Right ventricle myocardium superior (tissue), 1 donor: ENCODE measurements around the gene NXPE2. TPM values are rescaled to one million over a fixed set of nuclear protein-coding genes. Genes with fewer than 3 reads are reported as not detected.
"Not testable (repeated sequence)": the region's sequence is repeated elsewhere in the genome, so short reads cannot be mapped to it uniquely, and the experiment has no call there.

Experiments
- ATAC-seq: fragments of 200-7000 bp; cut with Tn5 transposase; one replicate; pipeline ENCODE4 v1.9.1; 2020; ENCODE audit warnings: mild to moderate bottlenecking; ENCODE audit not compliant: poor library complexity
- DNase-seq: peaks from one replicate; pipeline ENCODE4 v3.0.0-alpha.2; 2020
- intact Hi-C: fragments of 100-400 bp; cut with DNase I; formaldehyde crosslinking; loops from one replicate; pipeline ENCODE4 v1.11.2; 2022
- long read RNA-seq: library from polyadenylated mRNA; unstranded; transcript quantifications from one replicate; pipeline ENCODE4 v2.0.0, GENCODE V29; 2021
- total RNA-seq: library from RNA; stranded (reverse); fragmentation: NEBNext Ultra II Directional; extraction: Animal tissue kit (Norgen Biotek cat#: 25700); gene quantifications from one replicate; pipeline ENCODE4 v1.2.1, GENCODE V29; 2021
- donor health status: DM: no; HTN: yes; CAD: no; lungs with severe emphysema.

Gene NXPE2
- total RNA-seq: not detected
- long read RNA-seq: 0 reads

DNA sequence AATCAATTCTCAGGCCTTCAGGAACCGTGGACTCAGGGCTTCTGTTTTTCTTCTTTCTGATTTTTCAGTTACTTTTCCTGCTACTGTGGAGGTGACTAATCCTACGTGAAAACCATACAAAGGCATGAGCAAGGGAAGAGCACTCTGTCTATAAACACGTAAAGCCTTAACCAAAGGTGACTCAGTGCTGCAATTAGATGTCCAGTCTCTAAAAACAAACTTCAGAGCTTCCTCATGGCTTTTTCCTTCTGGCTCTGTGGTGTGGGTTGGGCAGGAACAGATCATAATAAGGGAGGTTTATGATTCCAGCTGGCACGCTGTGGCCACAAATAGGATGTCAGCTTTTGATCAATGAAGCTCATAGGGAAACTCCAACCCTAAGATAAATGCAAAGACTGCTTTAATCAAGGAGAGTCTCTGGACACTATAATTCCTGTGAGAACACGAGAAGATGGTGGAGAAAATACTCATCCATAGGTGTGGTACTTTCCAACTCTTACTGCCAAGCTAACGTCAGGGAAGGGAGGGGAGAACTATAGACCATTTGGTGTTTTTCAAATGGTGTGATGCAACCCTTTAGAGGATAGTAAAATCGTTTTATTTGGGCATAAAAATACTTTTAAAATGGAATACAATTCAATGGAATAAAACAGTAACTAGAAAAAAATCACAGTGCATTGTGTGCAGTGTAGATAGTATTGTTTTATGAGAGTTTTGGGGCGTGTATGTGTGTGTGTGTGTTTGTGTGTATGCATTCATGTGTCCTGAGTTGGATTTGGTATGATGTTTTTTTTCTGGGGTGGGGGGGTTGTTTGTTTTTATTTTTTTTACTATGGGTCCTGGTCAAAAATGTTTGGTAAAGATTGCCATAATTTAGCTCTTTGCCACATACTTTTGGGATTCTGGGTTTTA, at the start of gene NXPE2:
Gene NXPE2, plus strand, starts transcription at position 403 of the 912 bp plus-strand sequence. Its CDS starts 49 bp downstream, at position 452.
- intact Hi-C loops: no loop called here
- DNase-seq: no peak
- ATAC-seq: peak; percentile 59

DNA sequence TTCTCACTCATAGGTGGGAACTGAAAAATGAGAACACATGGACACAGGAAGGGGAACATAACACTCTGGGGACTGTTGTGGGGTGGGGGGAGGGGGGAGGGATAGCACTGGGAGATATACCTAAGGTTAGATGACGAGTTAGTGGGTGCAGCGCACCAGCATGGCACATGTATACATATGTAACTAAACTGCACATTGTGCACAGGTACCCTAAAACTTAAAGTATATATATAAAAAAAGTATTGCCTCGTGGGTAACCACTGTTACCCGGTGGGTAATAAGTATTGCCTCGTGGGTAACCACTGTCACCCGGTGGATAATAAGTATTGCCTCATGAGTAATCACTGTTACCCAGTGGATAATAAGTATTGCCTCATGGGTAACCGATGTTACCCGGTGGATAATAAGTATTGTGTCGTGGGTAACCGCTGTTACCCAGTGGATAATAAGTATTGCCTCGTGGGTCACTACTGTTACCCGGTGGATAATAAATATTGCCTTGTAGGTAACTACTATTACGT, 46.8 kb upstream of the NXPE2 start:
- DNase-seq, intact Hi-C loops, ATAC-seq: not testable (repeated sequence)

DNA sequence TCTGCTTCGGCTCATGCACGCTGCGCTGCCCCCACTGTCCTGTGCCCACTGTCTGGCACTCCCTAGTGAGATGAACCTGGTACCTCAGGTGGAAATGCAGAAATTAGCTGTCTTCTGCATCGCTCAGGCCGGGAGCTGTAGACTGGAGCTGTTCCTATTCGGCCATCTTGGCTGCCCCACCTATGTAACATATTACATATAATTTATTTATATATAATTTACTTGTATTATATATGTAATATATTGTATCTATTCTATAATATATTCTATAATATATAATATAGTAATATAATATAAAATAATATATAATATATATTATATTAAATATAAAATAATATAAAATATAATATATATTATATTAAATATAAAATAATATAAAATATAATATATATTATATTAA, 38.9 kb upstream of the NXPE2 start:
- DNase-seq, ATAC-seq, intact Hi-C loops: not testable (repeated sequence)

DNA sequence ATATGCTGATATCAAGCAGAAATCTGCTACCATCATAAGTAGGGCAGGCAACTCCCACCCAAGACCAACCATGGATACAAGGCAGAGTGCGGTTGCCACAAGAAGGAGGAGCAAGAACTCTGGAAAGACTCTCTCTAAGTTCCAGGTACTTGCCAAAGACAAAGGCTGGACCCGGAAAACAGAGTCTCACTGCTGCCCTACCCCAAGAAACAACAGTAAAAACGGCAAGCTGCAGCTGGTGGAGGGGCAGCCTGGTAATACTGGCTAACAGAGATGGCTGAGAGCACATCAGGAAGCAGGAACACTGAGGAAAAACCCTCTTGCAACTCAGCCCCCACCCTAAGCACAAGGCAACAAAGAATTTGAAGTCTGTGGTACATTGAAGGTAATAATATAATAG, 27.7 kb upstream of the NXPE2 start:
- intact Hi-C loops: no loop called here
- no peak for ATAC-seq
- no peak for DNase-seq

DNA sequence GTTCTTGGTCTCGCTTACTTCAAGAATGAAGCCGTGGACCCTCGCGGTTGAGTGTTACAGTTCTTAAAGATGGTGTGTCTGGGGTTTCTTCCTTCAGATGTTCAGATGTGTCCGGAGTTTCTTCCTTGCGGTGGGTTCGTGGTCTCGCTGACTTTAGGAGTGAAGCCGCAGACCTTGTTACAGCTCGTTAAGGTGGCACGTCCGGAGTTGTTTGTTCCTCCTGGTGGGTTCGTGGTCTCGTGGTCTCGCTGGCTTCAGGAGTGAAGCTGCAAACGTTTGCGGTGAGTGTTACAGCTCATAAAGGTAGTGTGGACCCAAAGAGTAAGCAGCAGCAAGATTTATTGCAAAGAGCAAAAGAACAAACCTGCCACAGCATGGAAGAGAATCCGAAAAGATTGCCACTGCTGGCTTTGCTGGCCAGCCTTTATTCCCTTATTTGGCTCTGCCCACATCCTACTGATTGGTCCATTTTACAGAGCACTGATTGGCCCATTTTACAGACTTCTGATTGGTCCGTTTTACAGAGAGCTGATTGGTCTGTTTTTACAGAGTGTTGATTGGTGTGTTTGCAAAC, 27.1 kb upstream of the NXPE2 start:
- intact Hi-C loops: no loop called here
- ATAC-seq (no peak), DNase-seq (no peak)

DNA sequence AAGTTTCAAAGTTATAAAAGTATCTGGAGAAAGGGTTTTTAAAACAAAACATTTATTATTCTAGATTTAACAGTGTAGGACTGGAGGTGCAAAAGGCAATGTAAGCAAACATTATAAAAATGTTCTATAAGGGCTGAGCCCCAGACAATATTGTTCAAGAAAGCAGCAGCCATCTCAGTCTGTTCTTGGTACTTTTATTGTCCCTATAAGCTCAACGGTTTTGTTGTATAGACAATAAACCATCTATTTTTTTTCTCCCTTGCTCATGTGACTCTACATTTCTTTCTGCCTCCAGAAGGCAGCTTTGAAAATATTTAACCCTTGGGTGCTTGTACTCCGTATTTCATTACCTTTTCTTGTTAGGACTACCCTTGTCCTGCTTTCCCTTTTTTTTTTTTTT, 25.2 kb upstream of the NXPE2 start:
- DNase-seq (no peak), ATAC-seq (no peak)
- intact Hi-C loops: no loop called here

DNA sequence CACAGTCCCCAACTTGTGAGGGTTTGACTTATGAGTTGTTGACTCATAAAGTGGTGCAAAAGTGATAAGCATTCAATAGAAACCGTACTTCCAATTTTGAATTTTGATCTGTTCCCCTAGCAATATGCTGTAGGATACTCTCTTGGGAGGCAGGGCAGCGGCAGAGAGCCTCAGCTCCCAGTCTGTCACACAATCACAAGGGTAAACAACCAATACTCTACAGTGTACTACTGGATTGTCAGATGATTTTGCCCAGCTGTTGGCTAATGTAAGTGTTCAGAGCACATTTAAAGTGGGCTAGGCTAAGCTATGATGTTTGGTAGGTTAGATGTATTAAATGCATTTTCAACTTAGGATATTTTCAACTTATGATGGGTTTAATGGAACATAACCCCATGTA, 13.7 kb upstream of the NXPE2 start:
- intact Hi-C loops: no loop called here
- ATAC-seq (no peak), DNase-seq (no peak)

DNA sequence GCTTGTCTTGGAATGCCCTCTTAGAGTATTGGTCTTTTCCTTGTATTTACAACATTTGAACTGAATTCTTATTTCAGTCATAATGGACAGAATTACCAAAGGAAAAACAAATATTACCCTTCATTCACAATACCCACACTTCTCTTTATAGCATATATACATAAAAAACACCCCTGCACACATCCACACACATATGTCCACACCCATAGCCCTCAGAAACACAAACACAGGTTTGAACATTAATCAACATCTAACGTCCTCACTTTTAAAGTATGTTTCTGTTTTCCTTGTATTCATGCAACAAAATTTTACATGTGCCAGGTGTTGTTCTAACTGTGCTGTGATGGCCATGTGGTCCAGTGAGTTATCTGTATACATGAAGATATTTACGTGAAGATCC, 11.6 kb upstream of the NXPE2 start:
- intact Hi-C loops: no loop called here
- DNase-seq (no peak), ATAC-seq (no peak)

DNA sequence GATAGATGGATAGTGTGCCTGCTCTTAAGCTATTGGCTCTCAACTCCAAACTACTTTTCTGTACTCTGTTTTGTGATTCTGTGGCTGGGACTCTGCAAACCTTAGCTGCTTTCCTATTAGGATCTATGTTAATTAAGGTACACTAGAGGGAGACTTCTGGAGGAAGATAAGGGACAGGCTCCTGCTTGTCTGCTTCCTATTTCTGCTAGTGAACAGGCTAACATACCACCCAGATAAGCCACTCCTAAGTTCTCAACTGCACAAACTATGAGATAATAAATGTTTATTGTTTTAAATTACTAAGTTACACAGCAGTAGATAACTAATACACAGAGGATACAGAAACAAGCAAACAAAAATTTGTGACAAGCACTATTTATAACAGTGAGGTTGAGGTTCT, 10.2 kb upstream of the NXPE2 start:
- no peak for ATAC-seq
- no peak for DNase-seq
- intact Hi-C loops: no loop called here

DNA sequence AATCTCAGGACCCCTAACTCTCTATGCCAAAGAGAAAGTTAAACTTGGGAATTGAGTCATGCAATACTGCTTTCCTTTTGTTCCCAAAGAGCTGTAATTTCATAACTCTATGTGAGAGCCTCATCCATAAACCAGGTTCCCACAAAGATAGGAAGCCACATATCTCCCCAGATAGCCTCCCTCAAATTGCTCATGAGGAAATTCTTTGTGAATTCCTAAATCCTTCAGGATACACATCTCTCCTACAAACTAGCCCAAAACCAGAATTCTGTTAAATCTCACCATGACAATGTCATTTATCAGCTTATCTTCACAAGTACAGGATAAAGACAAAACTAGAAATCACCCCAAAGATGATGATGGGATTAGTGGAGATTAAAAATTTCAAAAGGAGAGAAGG, 4.7 kb upstream of the NXPE2 start:
- no peak for ATAC-seq

DNA sequence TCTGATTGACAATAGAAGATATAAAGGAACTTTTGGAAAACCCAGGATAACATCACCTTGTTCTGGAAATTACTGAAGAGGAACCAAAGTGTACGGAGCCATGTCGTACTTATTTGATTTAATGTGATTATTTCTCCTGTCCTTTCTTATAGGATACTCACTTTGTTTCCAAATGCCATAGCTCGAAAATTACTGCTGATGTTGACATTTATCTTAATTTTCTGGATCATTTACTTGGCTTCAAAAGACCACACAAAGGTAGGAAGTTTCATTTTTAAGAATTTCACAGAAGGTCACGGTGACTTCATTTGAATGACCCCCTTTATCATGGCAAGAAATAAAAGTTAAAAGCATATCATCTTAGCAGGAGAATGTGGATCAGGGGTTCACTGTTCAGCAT, 1.2 kb downstream of the NXPE2 start:
- intact Hi-C loops: no loop called here
- DNase-seq (no peak), ATAC-seq (no peak)

More for the DNA sequence above, 4.7 kb upstream of the NXPE2 start:
- intact Hi-C loops: no loop called here
- DNase-seq: no peak

DNA sequence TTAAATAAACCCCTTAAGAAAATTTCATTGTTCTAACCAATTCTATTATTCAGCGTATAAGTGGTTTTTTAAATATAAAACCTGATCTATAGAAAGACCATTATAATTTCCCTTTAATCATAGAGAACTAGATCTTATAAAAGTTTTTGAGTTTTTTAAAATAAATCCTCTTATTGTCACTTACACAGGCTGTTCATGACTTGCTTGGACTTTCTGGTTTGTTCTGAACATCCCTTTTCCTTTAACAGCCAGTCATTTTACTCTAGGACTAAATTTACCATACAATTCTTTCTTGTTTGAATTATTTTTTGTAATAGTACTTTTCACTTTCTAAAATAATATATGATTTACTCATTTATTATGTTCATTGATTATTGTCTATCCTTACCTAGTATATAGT, 4.7 kb downstream of the NXPE2 start:
- intact Hi-C loops: no loop called here
- no peak for DNase-seq
- ATAC-seq: no peak

DNA sequence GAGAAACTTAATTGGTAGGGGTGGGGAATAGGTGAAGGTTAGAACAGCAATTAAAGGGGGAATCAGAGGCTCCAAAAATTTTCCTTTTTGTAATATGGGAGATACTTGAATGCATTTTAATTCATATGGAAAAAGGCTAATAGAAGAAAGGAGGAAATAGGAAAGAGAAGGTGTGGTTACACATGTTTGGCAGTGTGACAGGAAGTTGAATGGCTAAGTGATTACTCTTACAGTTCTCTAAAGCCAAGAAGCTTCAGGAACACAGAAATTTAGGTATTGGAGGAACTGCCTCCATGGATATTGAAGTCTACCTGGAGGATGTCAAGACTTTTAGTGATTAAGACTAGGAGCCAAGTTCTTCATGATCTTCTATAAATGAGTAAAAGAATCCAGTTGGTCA, 6.3 kb downstream of the NXPE2 start:
- intact Hi-C loops: no loop called here

DNA sequence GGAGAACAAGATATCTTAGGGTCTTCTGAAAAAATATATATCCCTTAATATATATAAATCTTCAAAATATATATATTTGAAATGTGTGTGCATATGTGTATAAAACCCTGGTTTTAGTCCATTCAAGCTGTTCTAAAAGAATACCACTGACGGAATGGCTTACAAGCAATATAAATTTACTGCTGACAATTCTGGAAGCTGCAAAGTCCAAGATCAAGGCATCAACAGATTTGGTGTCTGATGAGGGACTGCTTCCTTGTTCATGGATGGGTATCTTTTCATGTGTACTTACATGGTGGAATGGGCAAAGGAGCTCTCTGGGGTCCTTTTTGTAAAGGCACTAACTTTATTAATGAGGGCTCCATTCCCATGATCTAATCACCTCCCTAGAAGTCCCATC, 6.8 kb downstream of the NXPE2 start:
- intact Hi-C loops: no loop called here
- no peak for ATAC-seq
- DNase-seq: no peak

More for the DNA sequence above, 6.3 kb downstream of the NXPE2 start:
- DNase-seq (no peak), ATAC-seq (no peak)

DNA sequence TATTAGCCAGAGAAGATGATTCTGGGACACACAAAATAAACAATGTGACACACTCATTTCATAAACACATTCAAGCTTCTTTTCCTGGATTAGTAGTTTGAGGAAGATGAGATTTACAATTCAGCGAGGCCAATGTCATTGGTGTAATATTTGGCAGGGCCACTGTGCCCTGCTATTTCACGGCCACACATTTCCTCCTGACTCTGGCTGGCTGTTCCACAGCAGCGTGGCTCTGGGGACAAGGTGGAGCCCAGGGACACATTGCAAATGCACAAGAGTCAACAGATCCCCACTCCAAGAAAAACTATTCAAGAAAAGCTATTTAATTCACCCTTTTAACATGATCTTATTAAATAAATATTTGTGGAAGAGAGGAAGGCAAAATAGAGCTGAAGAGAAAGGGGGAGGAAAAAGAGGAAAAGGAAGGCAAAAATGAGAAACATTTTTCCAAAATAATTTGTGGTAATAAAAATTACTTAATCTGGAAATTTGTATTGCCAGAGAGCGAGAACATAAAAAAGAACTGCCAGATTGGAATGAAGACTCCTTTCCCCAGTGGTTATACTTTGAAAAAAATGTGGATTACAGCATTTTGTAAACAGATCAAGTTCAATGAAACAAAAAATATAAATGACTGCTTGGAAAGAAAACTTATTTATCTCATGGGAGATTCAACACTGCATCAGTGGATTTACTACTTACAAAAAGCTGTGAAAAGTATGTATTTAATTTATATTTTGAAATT, 27.1 kb downstream of the NXPE2 start:
- peak; percentile 92 for ATAC-seq
- peak; percentile 55 for DNase-seq
- intact Hi-C loops: no loop called here

DNA sequence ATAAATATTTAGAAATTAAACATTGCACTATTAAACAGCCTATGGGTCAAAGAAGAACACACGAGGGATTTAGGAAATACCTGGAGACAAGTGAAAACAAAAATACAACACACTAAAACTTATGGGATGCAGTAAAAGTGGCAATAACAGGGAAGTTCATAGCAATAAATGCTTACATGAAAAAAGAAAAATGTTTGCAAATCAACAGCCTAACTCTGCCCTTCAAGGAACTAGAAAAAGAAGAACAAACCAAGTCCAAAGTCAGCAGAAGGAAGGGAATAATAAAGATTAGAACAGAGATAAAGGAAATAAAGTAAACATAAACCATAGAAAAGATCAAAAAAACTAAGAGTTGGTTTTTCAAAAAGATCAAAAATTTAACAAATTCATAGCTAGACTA, 31.6 kb downstream of the NXPE2 start:
- ATAC-seq: no peak
- no peak for DNase-seq
- intact Hi-C loops: no loop called here

DNA sequence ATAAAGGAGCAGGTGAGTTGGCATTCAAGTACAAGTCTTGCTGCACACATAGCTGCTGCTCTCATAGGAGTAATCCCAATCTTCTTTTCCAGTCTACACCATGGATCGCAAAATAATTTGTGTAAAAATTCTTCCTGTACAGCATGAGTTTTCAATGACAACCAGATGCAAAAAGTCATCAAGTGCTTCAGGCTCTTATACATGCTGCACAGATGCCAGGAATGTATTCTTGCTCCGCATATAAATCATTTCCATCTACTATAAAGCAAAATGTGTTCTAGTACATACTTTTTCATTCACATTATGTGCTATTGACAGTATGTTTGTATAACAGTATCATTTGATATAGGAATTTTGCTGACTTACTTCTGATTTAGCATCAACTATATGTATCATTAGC, 35.4 kb downstream of the NXPE2 start:
- DNase-seq (no peak), ATAC-seq (no peak)
- intact Hi-C loops: no loop called here

DNA sequence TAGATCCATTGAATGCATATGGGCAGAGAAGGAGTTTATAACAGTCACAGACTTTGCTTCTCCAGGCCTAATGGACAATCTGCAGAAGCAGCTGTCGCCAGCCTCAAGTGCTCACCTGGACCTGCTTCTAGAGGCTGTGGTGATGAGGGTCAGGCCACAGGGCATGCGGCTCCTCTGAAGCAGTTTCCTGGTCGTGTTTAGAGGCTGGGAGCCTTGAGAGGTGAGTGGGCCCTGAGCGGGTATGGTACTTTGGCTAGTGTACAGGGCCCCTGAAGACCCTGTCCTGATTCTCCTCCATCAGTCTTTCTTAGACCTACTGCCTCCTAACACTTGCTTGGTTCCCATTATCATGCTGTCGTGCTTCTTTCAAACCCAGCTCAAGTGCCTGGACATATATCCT, 41.2 kb downstream of the NXPE2 start:
- intact Hi-C loops: no loop called here
- ATAC-seq (no peak), DNase-seq (no peak)

DNA sequence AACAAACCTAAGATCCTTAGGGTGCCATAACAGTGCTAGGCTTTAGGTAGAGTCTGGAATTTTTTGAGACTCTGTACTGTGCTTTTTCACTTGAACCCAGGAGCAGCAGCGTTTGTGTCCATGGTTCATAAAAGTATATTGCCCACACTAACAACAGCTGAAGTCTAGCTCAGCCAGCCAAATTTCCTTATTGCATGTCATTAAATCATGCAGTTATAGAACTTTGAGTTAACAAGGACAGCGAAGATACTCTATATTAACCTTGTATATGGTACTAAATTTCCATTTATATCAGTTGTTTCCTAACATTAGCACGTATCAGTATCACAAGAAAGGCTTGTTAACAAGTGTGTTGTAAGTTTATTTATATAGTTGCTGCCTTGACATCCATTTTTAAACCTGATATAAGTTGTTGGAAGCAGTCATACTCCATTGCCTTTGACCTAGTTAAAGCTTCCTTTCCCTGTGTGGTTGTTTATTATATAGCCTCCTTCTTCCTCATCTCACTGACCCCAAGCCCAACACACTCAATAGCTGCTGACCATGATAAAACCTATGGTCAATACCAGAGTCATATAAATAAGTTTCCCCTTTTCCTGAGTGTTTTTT, 46.7 kb downstream of the NXPE2 start:
- DNase-seq (no peak), ATAC-seq (no peak)
- intact Hi-C loops: no loop called here
